Astrocyte of the spinal cord (primary cell): ENCODE results near the gene MYH2.

ENCODE experiments used
- DNase-seq: peaks from one replicate; pipeline ENCODE4 v3.0.0; 2011; ENCODE audit warnings: low read depth, low spot score
- H3K4me3 ChIP-seq: 2 replicates; pipeline ENCODE4 v1.5.1; 2011; ENCODE audit warnings: low read depth, mild to moderate bottlenecking, low read length, moderate library complexity
- CTCF ChIP-seq: IDR thresholded peaks from 2 replicates; pipeline ENCODE4 v1.5.1; 2012; ENCODE audit warnings: low read depth, mild to moderate bottlenecking, low read length, inconsistent platforms
- in situ Hi-C: cut with HindIII; loops from 2 replicates; pipeline ENCODE4 v1.10.0; 2017; ENCODE audit warnings: low sequenced_read_pairs

MYH2 gene

GRCh38 chr17:10574324-10574723, 24.9 kb upstream of the MYH2 start:
- in situ Hi-C loops = no loop called here
- TF ChIP-seq CTCF = no peak

GRCh38 chr17:10563991-10564660, 14.7 kb upstream of the MYH2 start:
- H3K4me3 ChIP-seq = no peak overlapping the region
- TF ChIP-seq CTCF = no peak
- in situ Hi-C loops = no loop called here
- DNase-seq = no peak

More at GRCh38 chr17:10574324-10574723, 24.9 kb upstream of the MYH2 start:
- H3K4me3 ChIP-seq = no peak overlapping the region
- DNase-seq = no peak

- TF ChIP-seq CTCF = no peak
- no peak overlapping the region for H3K4me3 ChIP-seq
- in situ Hi-C loops = no loop called here
- no peak for DNase-seq
These were observed 8.6 kb upstream of the MYH2 start for GRCh38 chr17:10558049-10558448.

GRCh38 chr17:10557422-10557821, 8.0 kb upstream of the MYH2 start:
- no peak for DNase-seq
- no peak for TF ChIP-seq CTCF
- no peak overlapping the region for H3K4me3 ChIP-seq
- in situ Hi-C loops = no loop called here

- no peak for DNase-seq
- no peak overlapping the region for H3K4me3 ChIP-seq
- TF ChIP-seq CTCF = no peak
- in situ Hi-C loops = no loop called here
These were observed 7.0 kb upstream of the MYH2 start for GRCh38 chr17:10556301-10557005.

GRCh38 chr17:10550014-10550413, 556 bp upstream of the MYH2 start:
- in situ Hi-C loops = no loop called here
- no peak for TF ChIP-seq CTCF
- DNase-seq = no peak
- H3K4me3 ChIP-seq = no peak overlapping the region
